ENCODE measurements around the gene C11orf68.

C11orf68 gene

GRCh38 chr11:65944191-65944590, 25.3 kb upstream of the C11orf68 start:
- DNase-seq (ENCODE audit: low spot score): no peak

- no peak for DNase-seq (ENCODE audit: low spot score)
These were observed 23.7 kb upstream of the C11orf68 start for GRCh38 chr11:65942531-65942930.

- no peak for DNase-seq (ENCODE audit: low spot score)
These were observed 23.0 kb upstream of the C11orf68 start for GRCh38 chr11:65941720-65942310.

- DNase-seq (ENCODE audit: low spot score): no peak
These were observed 18.9 kb upstream of the C11orf68 start for GRCh38 chr11:65937766-65938165.

- DNase-seq (ENCODE audit: low spot score): no peak
These were observed 15.2 kb upstream of the C11orf68 start for GRCh38 chr11:65934014-65934413.

GRCh38 chr11:65932558-65932919, 13.7 kb upstream of the C11orf68 start:
- no peak for DNase-seq (ENCODE audit: low spot score)

- no peak for DNase-seq (ENCODE audit: low spot score)
These were observed 13.1 kb upstream of the C11orf68 start for GRCh38 chr11:65931773-65932557.

GRCh38 chr11:65928667-65929066, 9.8 kb upstream of the C11orf68 start:
- no peak for DNase-seq (ENCODE audit: low spot score)

- DNase-seq (ENCODE audit: low spot score): no peak
These were observed 9.1 kb upstream of the C11orf68 start for GRCh38 chr11:65927904-65928397.

- DNase-seq (ENCODE audit: low spot score): no peak
These were observed 6.5 kb upstream of the C11orf68 start for GRCh38 chr11:65925397-65925796.

- DNase-seq (ENCODE audit: low spot score): no peak
These were observed 3.7 kb upstream of the C11orf68 start for GRCh38 chr11:65922565-65922964.

- no peak for DNase-seq (ENCODE audit: low spot score)
These were observed 3.0 kb upstream of the C11orf68 start for GRCh38 chr11:65921876-65922275.

GRCh38 chr11:65921033-65921555, 2.2 kb upstream of the C11orf68 start:
- no peak for DNase-seq (ENCODE audit: low spot score)

- no peak for DNase-seq (ENCODE audit: low spot score)
These were observed 1.5 kb upstream of the C11orf68 start for GRCh38 chr11:65920372-65920802.

GRCh38 chr11:65919573-65920371, 910 bp upstream of the C11orf68 start:
- no peak for DNase-seq (ENCODE audit: low spot score)

GRCh38 chr11:65919141-65919572, 295 bp upstream of the C11orf68 start, which contains the start of gene DRAP1:
TSS of gene DRAP1 (plus strand) at chr11:65919426. CDS start at chr11:65919502, 76 bp downstream.
- DNase-seq (ENCODE audit: low spot score): peak; percentile 98

- no peak for DNase-seq (ENCODE audit: low spot score)
These were observed 1.2 kb downstream of the C11orf68 start for GRCh38 chr11:65917434-65918210.

GRCh38 chr11:65917077-65917433, 1.8 kb downstream of the C11orf68 start:
- no peak for DNase-seq (ENCODE audit: low spot score)

- DNase-seq (ENCODE audit: low spot score): no peak
These were observed 2.5 kb downstream of the C11orf68 start for GRCh38 chr11:65916391-65916790.

- peak; percentile 99 for DNase-seq (ENCODE audit: low spot score)
These were observed 3.0 kb downstream of the C11orf68 start for GRCh38 chr11:65915821-65916251.

- DNase-seq (ENCODE audit: low spot score): no peak
These were observed 3.6 kb downstream of the C11orf68 start for GRCh38 chr11:65915101-65915820.

Measured in kidney capillary endothelial cell (primary cell).